ENCODE data around the gene ZNF654.

- no peak for TF ChIP-seq CTCF (IDR thresholded peaks at IDR 0.05; ENCODE audit: insufficient read depth, low read length)
- no peak for TF ChIP-seq POLR2AphosphoS5 (IDR thresholded peaks at IDR 0.05; ENCODE audit: low read depth)
These were observed 16.0 kb downstream of the ZNF654 start for GRCh38 chr3:88075072-88075471.
